GM12878 (cell line): Measurements from ENCODE around the gene PRPF18. TPM values are rescaled to one million over a fixed set of nuclear protein-coding genes. Genes with fewer than 3 reads are reported as not detected.

Experiments
- CHD2 ChIP-seq: IDR thresholded peaks from 2 replicates; pipeline ENCODE4 v1.6.1; 2011; ENCODE audit warnings: low read depth, low read length, improper control_type of control experiment, borderline replicate concordance
- GABPA ChIP-seq: IDR thresholded peaks from 2 replicates; pipeline ENCODE4 v1.6.1; 2014; ENCODE audit warnings: antibody characterized with exemption, low read depth, mild to moderate bottlenecking, inconsistent platforms
- HCFC1 ChIP-seq: fragments of 150-350 bp; IDR thresholded peaks from 2 replicates; pipeline ENCODE4 v1.6.1; 2014; ENCODE audit warnings: low read length
- HSF1 ChIP-seq: fragments of 150-350 bp; IDR thresholded peaks from 2 replicates; pipeline ENCODE4 v1.6.1; 2014; ENCODE audit warnings: mild to moderate bottlenecking, low read depth, low read length
- IKZF2 ChIP-seq, 2 experiments: fragments of 450-650 bp; IDR thresholded peaks; 2 replicates each; pipeline ENCODE4 v1.6.1; 2017; ENCODE audit warnings: mild to moderate bottlenecking in 2 of 2, moderate library complexity in 2 of 2
- MEF2B ChIP-seq: fragments of 450-650 bp; IDR thresholded peaks from 2 replicates; pipeline ENCODE4 v1.6.1; 2018; ENCODE audit warnings: mild to moderate bottlenecking, moderate library complexity; ENCODE audit not compliant: partially characterized antibody, poor library complexity, severe bottlenecking
- NR2F1 ChIP-seq: fragments of 450-650 bp; conservative IDR thresholded peaks from 2 replicates; pipeline ENCODE4 v1.6.1; 2017; ENCODE audit warnings: mild to moderate bottlenecking
- RUNX3 ChIP-seq: IDR thresholded peaks from 2 replicates; pipeline ENCODE4 v1.6.1; 2012; ENCODE audit warnings: low read length, inconsistent platforms
- SMC3 ChIP-seq: IDR thresholded peaks from 2 replicates; pipeline ENCODE4 v1.6.1; 2011; ENCODE audit warnings: low read length, improper control_type of control experiment, borderline replicate concordance
- USF1 ChIP-seq: IDR thresholded peaks from 2 replicates; pipeline ENCODE4 v1.6.1; 2011; ENCODE audit warnings: borderline replicate concordance, low read depth, mild to moderate bottlenecking, moderate library complexity, mixed read lengths, low read length; ENCODE audit not compliant: insufficient read depth; ENCODE audit errors: extremely low read length
- WRNIP1 ChIP-seq: IDR thresholded peaks from 2 replicates; pipeline ENCODE4 v1.6.1; 2011; ENCODE audit warnings: low read depth, low read length, improper control_type of control experiment, borderline replicate concordance
- ZBTB33 ChIP-seq: fragments of 450-650 bp; IDR thresholded peaks from 2 replicates; pipeline ENCODE4 v1.6.1; 2017; ENCODE audit warnings: mild to moderate bottlenecking
- ZNF384 ChIP-seq: IDR thresholded peaks from 2 replicates; pipeline ENCODE4 v1.6.1; 2012; ENCODE audit warnings: low read depth, mild to moderate bottlenecking, low read length, improper control_type of control experiment, borderline replicate concordance
- polyA plus RNA-seq, 11 experiments: library from polyadenylated mRNA; depleted of rRNA in 4 of 11; unstranded in 6 of 11; stranded (reverse) in 5 of 11; fragments of >200 nt; fragmentation: Nextera tagmentation in 4 of 11; fragmentation: Illumina TruSeq in 1 of 11; extraction: Ambion mirVana in 4 of 11; extraction: Trizol in 1 of 11; gene quantifications; 1 replicate in 1 of 11; 2 replicates in 10 of 11; pipeline versions ENCODE4 v1.2.1 to v1.2.3, GENCODE V29; 2011 to 2016; ENCODE audit warnings: inconsistent platforms in 2 of 11, missing spikeins in 2 of 11, low read depth in 1 of 11
- total RNA-seq, 4 experiments: library from RNA; depleted of rRNA in 3 of 4; stranded (reverse); fragments of >200 nt in 3 of 4; fragmentation: Illumina TruSeq in 1 of 4; extraction: Trizol in 1 of 4; gene quantifications; 2 replicates each; pipeline versions ENCODE4 v1.2.1 to v1.2.3, GENCODE V29; 2013 to 2021

PRPF18 gene
- total and polyA plus RNA-seq, 10 of the 15 experiments (the other 5 are each of a cell fraction or from before 2014, with no cell fraction given): 15.6 to 35.8 (median 28.8) TPM

GRCh38 chr10:13597909-13598308 is 11.1 kb downstream of the PRPF18 start (continued):
- TF ChIP-seq HSF1 (no peak), ZNF384 (no peak), WRNIP1 (no peak), IKZF2 (IDR thresholded peaks at IDR 0.05) (no peak), SMC3 (no peak), RUNX3 (no peak), MEF2B (no peak), GABPA (no peak), USF1 (no peak), NR2F1 (no peak), CHD2 (no peak), HCFC1 (no peak), ZBTB33 (no peak)
- TF ChIP-seq, all 136 proteins: peak for 0
